HEK293 (cell line): Measurements from ENCODE around the gene REM2.
"Not testable (repeated sequence)": the region's sequence is repeated elsewhere in the genome, so short reads cannot be mapped to it uniquely, and the experiment has no call there.

Experiments
- CTCF ChIA-PET: fragments of 350-600 bp; formaldehyde crosslinking; extraction: SDS; loops from one replicate; lab custom pipeline; 2021; ENCODE audit warnings: antibody characterized with exemption; lab: Yijun Ruan, JAX
- POLR2A ChIA-PET: fragments of 300-600 bp; formaldehyde crosslinking; extraction: SDS; loops from one replicate; lab custom pipeline; 2020; ENCODE audit warnings: antibody characterized with exemption, inconsistent platforms; lab: Yijun Ruan, JAX
- H3K27ac ChIP-seq: fragments of 200-500 bp; sonication (Bioruptor generic); 2 replicates; pipeline ENCODE4 v1.5.1; 2014; ENCODE audit warnings: low read depth, low read length, control low read depth, inconsistent platforms; ENCODE audit errors: extremely low read depth
- H3K36me3 ChIP-seq, 2 experiments: fragments of 200-500 bp in 1 of 2; sonication (Bioruptor generic) in 1 of 2; 1 replicate in 1 of 2; 2 replicates in 1 of 2; pipeline ENCODE4 v1.5.1; 2014 to 2017; ENCODE audit warnings: inconsistent platforms in 2 of 2, low read length in 2 of 2; ENCODE audit not compliant: control insufficient read depth in 2 of 2, insufficient read depth in 1 of 2
- H3K4me1 ChIP-seq: fragments of 200-500 bp; sonication (Bioruptor generic); 2 replicates; pipeline ENCODE4 v1.5.1; 2014; ENCODE audit warnings: mild to moderate bottlenecking, low read length, inconsistent platforms; ENCODE audit not compliant: control insufficient read depth, insufficient read depth
- H3K4me3 ChIP-seq: 2 replicates; pipeline ENCODE4 v1.5.1; 2011; ENCODE audit warnings: low read depth, mild to moderate bottlenecking, control low read depth, low read length, moderate library complexity
- H3K9me3 ChIP-seq: fragments of 200-500 bp; sonication (Bioruptor generic); 2 replicates; pipeline ENCODE4 v1.5.1; 2014; ENCODE audit warnings: low read depth, low read length, inconsistent platforms; ENCODE audit not compliant: control insufficient read depth, insufficient read depth
- HOXD13 ChIP-seq: sonication (generic); formaldehyde crosslinking; IDR thresholded peaks from 2 replicates; pipeline ENCODE4 v1.8.0; 2022; ENCODE audit warnings: missing genetic modification reagents, borderline replicate concordance
- KLF8 ChIP-seq: fragments of 450-650 bp; formaldehyde crosslinking; IDR thresholded peaks from 2 replicates; pipeline ENCODE4 v1.5.1; 2016; ENCODE audit warnings: missing biosample characterization, missing genetic modification characterization
- PRDM1 ChIP-seq: fragments of 450-650 bp; formaldehyde crosslinking; IDR thresholded peaks from 2 replicates; pipeline ENCODE4; 2016; ENCODE audit warnings: missing biosample characterization, missing genetic modification characterization
- SP7 ChIP-seq: fragments of 450-650 bp; formaldehyde crosslinking; IDR thresholded peaks from 2 replicates; pipeline ENCODE4 v1.5.1; 2016; ENCODE audit warnings: missing biosample characterization, missing genetic modification characterization
- ZFHX2 ChIP-seq: fragments of 450-650 bp; formaldehyde crosslinking; conservative IDR thresholded peaks from 2 replicates; pipeline ENCODE4 v1.5.1; 2016; ENCODE audit warnings: missing biosample characterization, missing genetic modification characterization
- ZFP41 ChIP-seq: fragments of 450-650 bp; formaldehyde crosslinking; IDR thresholded peaks from 2 replicates; pipeline ENCODE4 v1.5.1; 2016; ENCODE audit warnings: missing biosample characterization, missing genetic modification characterization, borderline replicate concordance
- ZNF211 ChIP-seq: fragments of 450-650 bp; formaldehyde crosslinking; IDR thresholded peaks from 2 replicates; pipeline ENCODE4 v1.5.1; 2016; ENCODE audit warnings: low read depth, missing biosample characterization, missing genetic modification characterization
- ZNF223 ChIP-seq: fragments of 450-650 bp; formaldehyde crosslinking; IDR thresholded peaks from 2 replicates; pipeline ENCODE4 v1.5.1; 2016; ENCODE audit warnings: missing biosample characterization, missing genetic modification characterization
- ZNF266 ChIP-seq: fragments of 450-650 bp; formaldehyde crosslinking; IDR thresholded peaks from 2 replicates; pipeline ENCODE4 v1.5.1; 2016; ENCODE audit warnings: missing biosample characterization, missing genetic modification characterization, low read depth
- ZNF335 ChIP-seq: fragments of 450-650 bp; formaldehyde crosslinking; conservative IDR thresholded peaks from 2 replicates; pipeline ENCODE4 v1.5.1; 2016; ENCODE audit warnings: missing biosample characterization, missing genetic modification characterization
- ZNF514 ChIP-seq: fragments of 450-650 bp; formaldehyde crosslinking; IDR thresholded peaks from 2 replicates; pipeline ENCODE4 v1.5.1; 2016; ENCODE audit warnings: missing biosample characterization, missing genetic modification characterization
- ZNF560 ChIP-seq: fragments of 450-650 bp; formaldehyde crosslinking; IDR thresholded peaks from 2 replicates; pipeline ENCODE4 v1.5.1; 2017; ENCODE audit warnings: missing biosample characterization, missing genetic modification characterization, borderline replicate concordance
- ZNF664 ChIP-seq: fragments of 450-650 bp; formaldehyde crosslinking; IDR thresholded peaks from 2 replicates; pipeline ENCODE4 v1.5.1; 2016; ENCODE audit warnings: missing biosample characterization, missing genetic modification characterization
- ZNF670 ChIP-seq: fragments of 450-650 bp; formaldehyde crosslinking; IDR thresholded peaks from 2 replicates; pipeline ENCODE4 v1.5.1; 2016; ENCODE audit warnings: missing biosample characterization, missing genetic modification characterization, low read depth
- ZNF777 ChIP-seq: fragments of 450-650 bp; formaldehyde crosslinking; IDR thresholded peaks from 2 replicates; pipeline ENCODE4 v1.5.1; 2017; ENCODE audit warnings: missing biosample characterization, missing genetic modification characterization, borderline replicate concordance
- ZNF830 ChIP-seq: fragments of 450-650 bp; IDR thresholded peaks from 2 replicates; pipeline ENCODE4 v1.5.0; 2018; ENCODE audit warnings: missing biosample characterization, missing genetic modification characterization, low read depth, mild to moderate bottlenecking, moderate library complexity
- TF ChIP-seq, protein P1 (sequence below): fragments of 450-650 bp; formaldehyde crosslinking; IDR thresholded peaks from 2 replicates; pipeline ENCODE4 v1.5.1; 2016; ENCODE audit warnings: missing biosample characterization, missing genetic modification characterization, borderline replicate concordance
- TF ChIP-seq, protein P2 (sequence below): fragments of 450-650 bp; formaldehyde crosslinking; IDR thresholded peaks from 2 replicates; pipeline ENCODE4 v1.5.1; 2016; ENCODE audit warnings: missing biosample characterization, missing genetic modification characterization
- TF ChIP-seq, protein P3 (sequence below): fragments of 450-650 bp; formaldehyde crosslinking; IDR thresholded peaks from 2 replicates; pipeline ENCODE4 v1.5.1; 2016; ENCODE audit warnings: missing biosample characterization, missing genetic modification characterization, low read depth
- TF ChIP-seq, protein P4 (sequence below): fragments of 450-650 bp; IDR thresholded peaks from 2 replicates; pipeline ENCODE4 v1.5.1; 2018; ENCODE audit warnings: missing biosample characterization, missing genetic modification characterization
- TF ChIP-seq, protein P5 (sequence below): fragments of 450-650 bp; formaldehyde crosslinking; IDR thresholded peaks from 2 replicates; pipeline ENCODE4 v1.5.1; 2016; ENCODE audit warnings: missing biosample characterization, missing genetic modification characterization

Gene REM2

DNA sequence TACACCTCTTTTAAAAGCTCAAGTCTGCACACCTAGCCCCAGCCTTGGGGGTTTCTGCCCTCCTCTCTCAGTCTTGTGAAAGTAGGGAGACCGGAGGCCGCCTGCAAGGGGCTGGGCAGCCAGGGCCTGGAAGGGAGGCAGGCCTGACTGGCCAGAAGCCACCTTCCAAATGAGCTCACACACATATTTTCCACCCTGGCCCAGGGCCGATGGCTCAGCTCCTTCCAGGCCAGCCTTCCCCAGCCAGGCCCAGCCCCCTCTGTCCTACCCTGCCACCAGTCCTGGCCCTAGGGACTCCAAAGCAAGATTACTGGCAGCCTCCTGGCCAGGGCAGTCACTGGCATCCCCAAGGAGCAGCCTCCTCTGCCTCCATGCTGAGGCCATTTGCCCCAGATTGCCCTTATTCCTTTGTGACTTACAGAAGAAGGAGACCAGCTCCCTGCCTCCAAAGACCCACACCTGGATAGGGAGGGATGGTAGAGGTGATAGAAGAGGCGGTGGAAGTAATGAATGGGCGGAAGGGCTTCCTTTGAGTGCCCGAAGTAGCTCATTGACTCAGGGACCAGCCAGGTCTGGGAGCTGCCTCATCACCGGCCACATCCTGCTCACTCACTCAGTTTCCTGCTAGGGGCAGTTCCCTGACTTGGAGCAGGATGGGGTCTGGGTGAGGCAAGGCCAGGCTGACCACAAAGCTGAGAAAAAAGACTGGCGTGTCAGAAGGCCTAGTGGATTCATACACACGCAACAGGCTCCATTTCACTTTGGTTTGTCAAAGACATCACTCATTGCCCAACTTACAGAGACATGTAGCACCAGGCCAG is 31.9 kb upstream of the REM2 start (continued):
- TF ChIP-seq ZNF777: no peak
- TF ChIP-seq ZNF664 (tag by site-specific recombination): no peak
- TF ChIP-seq, protein P1, sequence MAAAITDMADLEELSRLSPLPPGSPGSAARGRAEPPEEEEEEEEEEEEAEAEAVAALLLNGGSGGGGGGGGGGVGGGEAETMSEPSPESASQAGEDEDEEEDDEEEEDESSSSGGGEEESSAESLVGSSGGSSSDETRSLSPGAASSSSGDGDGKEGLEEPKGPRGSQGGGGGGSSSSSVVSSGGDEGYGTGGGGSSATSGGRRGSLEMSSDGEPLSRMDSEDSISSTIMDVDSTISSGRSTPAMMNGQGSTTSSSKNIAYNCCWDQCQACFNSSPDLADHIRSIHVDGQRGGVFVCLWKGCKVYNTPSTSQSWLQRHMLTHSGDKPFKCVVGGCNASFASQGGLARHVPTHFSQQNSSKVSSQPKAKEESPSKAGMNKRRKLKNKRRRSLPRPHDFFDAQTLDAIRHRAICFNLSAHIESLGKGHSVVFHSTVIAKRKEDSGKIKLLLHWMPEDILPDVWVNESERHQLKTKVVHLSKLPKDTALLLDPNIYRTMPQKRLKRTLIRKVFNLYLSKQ (tag by site-specific recombination): no peak
- no peak for TF ChIP-seq PRDM1 (tag by site-specific recombination)

DNA sequence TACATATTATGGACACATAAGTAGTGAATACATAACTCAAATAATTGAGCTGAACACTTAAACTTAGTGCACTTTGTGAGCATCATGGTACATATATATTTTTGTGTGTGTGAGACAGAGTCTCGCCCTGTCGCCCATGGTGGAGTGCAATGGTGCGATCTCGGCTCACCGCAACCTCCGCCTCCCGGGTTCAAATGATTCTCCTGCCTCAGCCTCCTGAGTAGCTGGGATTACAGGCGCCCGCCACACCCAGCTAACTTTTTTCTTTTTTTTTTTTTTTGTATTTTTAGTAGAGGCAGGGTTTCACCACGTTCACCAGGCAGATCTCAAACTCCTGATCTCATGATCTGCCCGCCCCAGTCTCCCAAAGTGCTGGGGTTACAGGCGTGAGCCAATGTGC is 30.8 kb upstream of the REM2 start:
- ChIA-PET CTCF (interaction anchor here (0.6 to 9.7 kb wide), 39 partner anchors 9 to 516 kb away, joined by 3 to 115 read pairs (median 6); partner anchors contain the start of genes MMP14, MRPL52, OR6J1 and OXA1L), POLR2A (interaction anchor here (0.6 kb wide), 1 partner anchor 857 kb away, joined by 4 read pairs; no protein-coding TSS in a partner anchor)
- H3K4me3 ChIP-seq, H3K4me1 ChIP-seq, H3K9me3 ChIP-seq, H3K36me3 ChIP-seq, H3K27ac ChIP-seq: not testable (repeated sequence)

DNA sequence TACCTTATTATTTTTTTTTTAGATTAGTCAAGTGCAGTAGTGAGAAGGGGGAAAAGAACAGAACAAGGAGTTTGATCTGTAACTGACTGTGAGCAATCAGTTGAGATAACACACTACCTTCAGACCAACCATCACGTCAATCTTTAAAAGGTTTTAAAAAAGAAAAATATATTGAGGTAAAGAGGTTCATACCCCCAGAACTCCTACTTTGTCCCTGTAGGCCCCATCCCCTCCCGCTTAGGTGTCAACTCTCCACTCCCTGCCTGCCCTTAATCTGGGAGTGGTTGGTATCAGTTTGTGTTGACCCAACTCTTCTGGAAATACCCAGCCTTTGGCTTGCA is 30.5 kb upstream of the REM2 start:
- ChIA-PET CTCF (interaction anchor here (0.6 to 9.7 kb wide), 49 partner anchors 10 to 516 kb away, joined by 3 to 115 read pairs (median 5); partner anchors contain the start of genes MMP14, MRPL52, OR6J1 and OXA1L), POLR2A (interaction anchor here (2.5 kb wide), 1 partner anchor 29 kb away, joined by 6 read pairs; no protein-coding TSS in a partner anchor)
- no peak overlapping the region for H3K27ac ChIP-seq
- no peaks in the 10 kb centered on the region for H3K9me3 ChIP-seq
- H3K4me1 ChIP-seq: no peaks in the 10 kb centered on the region
- H3K36me3 ChIP-seq: no peaks in the 10 kb centered on the region
- no peak overlapping the region for H3K4me3 ChIP-seq
- no peak for TF ChIP-seq ZFP41
- TF ChIP-seq, protein P2, sequence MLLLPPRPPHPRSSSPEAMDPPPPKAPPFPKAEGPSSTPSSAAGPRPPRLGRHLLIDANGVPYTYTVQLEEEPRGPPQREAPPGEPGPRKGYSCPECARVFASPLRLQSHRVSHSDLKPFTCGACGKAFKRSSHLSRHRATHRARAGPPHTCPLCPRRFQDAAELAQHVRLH: no peak
- no peak for TF ChIP-seq ZFHX2 (tag by site-specific recombination)
- TF ChIP-seq, protein P3, sequence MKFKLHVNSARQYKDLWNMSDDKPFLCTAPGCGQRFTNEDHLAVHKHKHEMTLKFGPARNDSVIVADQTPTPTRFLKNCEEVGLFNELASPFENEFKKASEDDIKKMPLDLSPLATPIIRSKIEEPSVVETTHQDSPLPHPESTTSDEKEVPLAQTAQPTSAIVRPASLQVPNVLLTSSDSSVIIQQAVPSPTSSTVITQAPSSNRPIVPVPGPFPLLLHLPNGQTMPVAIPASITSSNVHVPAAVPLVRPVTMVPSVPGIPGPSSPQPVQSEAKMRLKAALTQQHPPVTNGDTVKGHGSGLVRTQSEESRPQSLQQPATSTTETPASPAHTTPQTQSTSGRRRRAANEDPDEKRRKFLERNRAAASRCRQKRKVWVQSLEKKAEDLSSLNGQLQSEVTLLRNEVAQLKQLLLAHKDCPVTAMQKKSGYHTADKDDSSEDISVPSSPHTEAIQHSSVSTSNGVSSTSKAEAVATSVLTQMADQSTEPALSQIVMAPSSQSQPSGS (tag by site-specific recombination): no peak
- no peak for TF ChIP-seq ZNF514
- no peak for TF ChIP-seq ZNF223
- no peak for TF ChIP-seq ZNF560 (tag by site-specific recombination)
- TF ChIP-seq ZNF670 (tag by site-specific recombination): no peak

DNA sequence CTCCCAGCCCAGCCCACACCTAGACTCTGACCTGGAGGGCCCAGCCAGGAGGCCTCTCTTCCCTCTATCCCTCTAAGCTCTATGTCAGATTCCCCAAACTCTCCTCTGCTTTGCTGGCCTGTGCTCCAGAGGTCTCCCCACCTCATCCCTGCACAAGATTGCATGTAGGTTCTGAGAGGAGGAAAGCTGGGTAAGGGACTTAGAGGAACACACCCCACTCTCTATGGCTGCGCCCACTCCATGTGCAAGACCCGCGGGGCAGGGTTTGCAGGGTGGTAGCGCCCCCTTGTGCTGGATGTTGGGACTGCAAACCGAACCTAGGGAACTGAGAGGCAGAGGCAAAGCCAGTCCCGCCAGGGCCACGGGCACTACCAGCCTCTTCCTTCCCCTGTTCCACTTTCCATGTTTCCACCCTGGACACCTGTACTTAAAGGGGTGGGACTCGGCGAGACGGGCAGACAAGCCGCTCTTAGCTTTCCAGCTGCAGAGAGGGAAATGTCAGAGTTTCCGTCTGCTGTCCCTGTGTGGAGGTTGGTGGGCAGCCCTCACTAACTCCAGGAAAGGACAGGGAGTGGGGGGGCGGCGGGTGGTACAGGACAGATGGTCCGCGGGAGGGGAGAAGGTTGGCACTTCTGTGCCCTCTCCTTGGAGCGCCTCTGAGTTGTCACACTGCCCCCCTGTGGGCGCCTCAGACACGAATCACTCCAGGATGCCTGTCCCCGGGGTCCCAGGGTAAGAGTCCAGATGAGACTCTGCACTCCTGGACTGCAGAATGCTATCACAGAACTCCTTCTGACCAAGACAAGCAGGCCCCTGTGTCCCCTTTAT is 29.9 kb upstream of the REM2 start:
- Histone ChIP-seq H3K36me3 (no peaks in the 10 kb centered on the region), H3K27ac (no peak overlapping the region), H3K9me3 (no peaks in the 10 kb centered on the region), H3K4me1 (no peaks in the 10 kb centered on the region), H3K4me3 (peak overlapping the region; percentile 50)
- POLR2A ChIA-PET: interaction anchor here (0.6 to 2.5 kb wide), 2 partner anchors 30 to 65 kb away, joined by 3 to 6 read pairs; no protein-coding TSS in a partner anchor
- CTCF ChIA-PET: interaction anchor here (0.6 to 9.7 kb wide), 60 partner anchors 10 to 536 kb away, joined by 3 to 115 read pairs (median 4); partner anchors contain the start of genes MMP14, MRPL52, OR6J1 and OXA1L
- peak; percentile 47 for TF ChIP-seq KLF8 (tag by site-specific recombination)
- no peak for TF ChIP-seq ZNF830 (tag by site-specific recombination)
- TF ChIP-seq, protein P4, sequence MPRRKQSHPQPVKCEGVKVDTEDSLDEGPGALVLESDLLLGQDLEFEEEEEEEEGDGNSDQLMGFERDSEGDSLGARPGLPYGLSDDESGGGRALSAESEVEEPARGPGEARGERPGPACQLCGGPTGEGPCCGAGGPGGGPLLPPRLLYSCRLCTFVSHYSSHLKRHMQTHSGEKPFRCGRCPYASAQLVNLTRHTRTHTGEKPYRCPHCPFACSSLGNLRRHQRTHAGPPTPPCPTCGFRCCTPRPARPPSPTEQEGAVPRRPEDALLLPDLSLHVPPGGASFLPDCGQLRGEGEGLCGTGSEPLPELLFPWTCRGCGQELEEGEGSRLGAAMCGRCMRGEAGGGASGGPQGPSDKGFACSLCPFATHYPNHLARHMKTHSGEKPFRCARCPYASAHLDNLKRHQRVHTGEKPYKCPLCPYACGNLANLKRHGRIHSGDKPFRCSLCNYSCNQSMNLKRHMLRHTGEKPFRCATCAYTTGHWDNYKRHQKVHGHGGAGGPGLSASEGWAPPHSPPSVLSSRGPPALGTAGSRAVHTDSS (tag by site-specific recombination): no peak
- TF ChIP-seq, protein P5, sequence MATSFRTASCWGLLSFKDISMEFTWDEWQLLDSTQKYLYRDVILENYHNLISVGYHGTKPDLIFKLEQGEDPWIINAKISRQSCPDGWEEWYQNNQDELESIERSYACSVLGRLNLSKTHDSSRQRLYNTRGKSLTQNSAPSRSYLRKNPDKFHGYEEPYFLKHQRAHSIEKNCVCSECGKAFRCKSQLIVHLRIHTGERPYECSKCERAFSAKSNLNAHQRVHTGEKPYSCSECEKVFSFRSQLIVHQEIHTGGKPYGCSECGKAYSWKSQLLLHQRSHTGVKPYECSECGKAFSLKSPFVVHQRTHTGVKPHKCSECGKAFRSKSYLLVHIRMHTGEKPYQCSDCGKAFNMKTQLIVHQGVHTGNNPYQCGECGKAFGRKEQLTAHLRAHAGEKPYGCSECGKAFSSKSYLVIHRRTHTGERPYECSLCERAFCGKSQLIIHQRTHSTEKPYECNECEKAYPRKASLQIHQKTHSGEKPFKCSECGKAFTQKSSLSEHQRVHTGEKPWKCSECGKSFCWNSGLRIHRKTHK (tag by site-specific recombination): no peak
- TF ChIP-seq ZNF266 (tag by site-specific recombination): no peak
- TF ChIP-seq SP7 (tag by site-specific recombination): peak; percentile 52; the same call in 1 of the 2 replicates
- TF ChIP-seq ZNF335: peak; percentile 69
- no peak for TF ChIP-seq ZNF211 (tag by site-specific recombination)
- TF ChIP-seq HOXD13 (CRISPR knock-in tag): no peak
